Right atrium auricular region (tissue), 2 donors: Measurements from ENCODE around the gene NAB1. TPM values are rescaled to one million over a fixed set of nuclear protein-coding genes. Genes with fewer than 3 reads are reported as not detected.

Source experiments
- DNase-seq: peaks from one replicate; pipeline ENCODE4 v3.0.0-alpha.2; 2019; ENCODE audit warnings: low spot score
- H3K27ac ChIP-seq, 2 donors: fragments of 200-600 bp; sonication (generic); 1 replicate in 1 of 2; 2 replicates in 1 of 2; pipeline ENCODE4 v1.5.1; 2016 to 2019
- H3K27me3 ChIP-seq, 2 donors: fragments of 200-600 bp; sonication (generic); one replicate each; pipeline versions ENCODE4 v1.5.1 to v1.6.0; 2017 to 2019
- H3K36me3 ChIP-seq: fragments of 200-600 bp; sonication (generic); one replicate; pipeline ENCODE4 v1.5.1; 2016
- H3K4me1 ChIP-seq, 2 donors: fragments of 200-600 bp; sonication (generic); one replicate each; pipeline versions ENCODE4 v1.5.1 to v1.6.0; 2017 to 2019
- H3K4me3 ChIP-seq, 2 donors: fragments of 200-600 bp; sonication (generic); 1 replicate in 1 of 2; 2 replicates in 1 of 2; pipeline ENCODE4 v1.5.1; 2017 to 2019; ENCODE audit warnings: mild to moderate bottlenecking in 1 of 2, moderate library complexity in 1 of 2
- H3K9me3 ChIP-seq, 2 donors: fragments of 200-600 bp; sonication (generic); one replicate each; pipeline ENCODE4 v1.5.1; 2019
- total RNA-seq, 2 donors: library from RNA; depleted of rRNA; stranded (reverse); fragments of >200 nt; gene quantifications; one replicate each; pipeline ENCODE4 v1.1.0, GENCODE V29; 2016
- TF ChIP-seq, protein P1 (sequence below), 2 donors: fragments of 200-600 bp; sonication (generic); IDR thresholded peaks; one replicate each; pipeline ENCODE4 v1.5.1; 2019; ENCODE audit warnings: antibody characterized with exemption in 2 of 2

NAB1 gene
- total RNA-seq, 2 donors from 2014 or later, result 37.0 to 64.4 TPM

DNA sequence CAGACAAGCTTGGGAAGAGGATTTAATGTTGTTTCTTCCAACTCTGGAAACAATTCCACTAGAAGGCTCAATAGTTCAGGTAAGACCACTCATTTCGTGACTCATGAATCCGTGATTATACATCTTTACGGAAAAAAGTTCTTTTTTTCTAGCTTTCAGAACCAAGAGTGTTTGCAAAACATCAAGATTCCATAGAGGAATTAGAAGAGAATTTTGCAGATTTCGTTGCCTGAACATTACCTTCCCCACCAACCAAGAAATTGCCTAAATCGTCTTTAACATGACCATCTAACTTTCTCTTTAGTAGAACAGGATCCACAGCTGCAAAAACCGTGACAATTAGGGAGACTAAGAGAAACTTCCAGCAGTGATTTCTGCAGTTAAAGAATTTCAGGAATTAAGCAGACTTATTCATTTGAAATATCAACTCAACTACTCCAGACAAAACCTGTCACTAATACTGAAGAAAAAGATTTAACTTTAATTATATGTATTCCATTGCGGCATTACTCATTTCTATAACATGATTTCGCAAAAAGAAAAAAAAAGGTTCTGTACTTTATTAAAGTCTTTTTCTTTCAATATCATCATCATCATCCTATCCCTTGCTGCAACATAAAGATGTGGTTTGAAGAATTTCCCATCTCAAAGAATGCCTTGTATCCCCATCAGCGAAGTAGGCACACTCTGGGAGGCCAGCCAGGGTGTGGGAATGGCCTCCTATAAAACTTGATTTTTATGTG lies 1.9 kb upstream of the NAB1 start:
- TF ChIP-seq, protein P1, sequence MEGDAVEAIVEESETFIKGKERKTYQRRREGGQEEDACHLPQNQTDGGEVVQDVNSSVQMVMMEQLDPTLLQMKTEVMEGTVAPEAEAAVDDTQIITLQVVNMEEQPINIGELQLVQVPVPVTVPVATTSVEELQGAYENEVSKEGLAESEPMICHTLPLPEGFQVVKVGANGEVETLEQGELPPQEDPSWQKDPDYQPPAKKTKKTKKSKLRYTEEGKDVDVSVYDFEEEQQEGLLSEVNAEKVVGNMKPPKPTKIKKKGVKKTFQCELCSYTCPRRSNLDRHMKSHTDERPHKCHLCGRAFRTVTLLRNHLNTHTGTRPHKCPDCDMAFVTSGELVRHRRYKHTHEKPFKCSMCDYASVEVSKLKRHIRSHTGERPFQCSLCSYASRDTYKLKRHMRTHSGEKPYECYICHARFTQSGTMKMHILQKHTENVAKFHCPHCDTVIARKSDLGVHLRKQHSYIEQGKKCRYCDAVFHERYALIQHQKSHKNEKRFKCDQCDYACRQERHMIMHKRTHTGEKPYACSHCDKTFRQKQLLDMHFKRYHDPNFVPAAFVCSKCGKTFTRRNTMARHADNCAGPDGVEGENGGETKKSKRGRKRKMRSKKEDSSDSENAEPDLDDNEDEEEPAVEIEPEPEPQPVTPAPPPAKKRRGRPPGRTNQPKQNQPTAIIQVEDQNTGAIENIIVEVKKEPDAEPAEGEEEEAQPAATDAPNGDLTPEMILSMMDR (IDR thresholded peaks at IDR 0.05), result no peak
- H3K4me3 ChIP-seq, result peak overlapping the region in 1 of 2 donors; percentile 90
- H3K9me3 ChIP-seq, result no peaks in the 10 kb centered on the region
- DNase-seq, result no peak
- peaks cover 0 to 37% of the 10 kb centered on the region in 2 donors for H3K4me1 ChIP-seq
- H3K36me3 ChIP-seq, result no peaks in the 10 kb centered on the region
- H3K27me3 ChIP-seq, result no peaks in the 10 kb centered on the region
- H3K27ac ChIP-seq, result peak overlapping the region; percentile 43 to 99

DNA sequence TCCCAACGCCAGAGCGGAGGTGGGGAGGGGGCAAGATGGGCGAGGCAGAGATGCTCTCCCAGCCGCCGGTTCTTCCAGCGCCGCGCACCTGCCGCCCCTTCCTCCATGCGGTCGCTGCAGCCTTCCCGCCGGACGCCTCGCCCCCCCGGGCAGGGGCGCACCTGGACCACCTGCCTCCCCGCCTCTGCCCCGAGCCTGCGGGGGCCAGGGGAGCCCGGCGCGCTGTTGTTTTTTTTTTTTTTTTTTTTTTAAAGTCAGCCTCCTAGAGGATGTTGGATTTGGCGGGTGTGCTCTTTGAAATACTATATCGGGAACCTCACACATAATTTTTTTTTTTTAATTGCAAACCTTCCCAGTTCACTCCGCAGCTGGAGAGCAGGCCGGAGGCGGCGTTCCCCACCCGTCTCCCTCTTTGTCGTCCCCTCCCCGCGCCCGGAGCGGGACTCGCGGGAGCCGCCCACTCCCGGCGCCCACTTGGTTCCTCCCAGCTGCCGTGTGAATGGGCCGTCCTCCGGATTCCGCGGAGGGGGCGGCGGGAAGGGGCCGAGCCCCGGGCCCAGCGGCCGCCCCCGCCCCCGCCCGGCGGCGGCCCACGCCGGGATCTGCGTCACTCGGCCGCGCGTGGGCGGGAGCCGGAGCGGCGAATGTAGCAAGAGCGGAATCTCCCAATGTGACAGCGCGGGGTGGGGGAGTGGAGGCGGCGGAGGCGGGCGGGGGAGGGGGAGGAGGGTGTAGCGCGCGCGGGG lies 421 bp upstream of the NAB1 start:
- peak overlapping the region; percentile 85 to 99 for H3K27ac ChIP-seq
- peak; percentile 91 for DNase-seq
- H3K36me3 ChIP-seq, result no peaks in the 10 kb centered on the region
- H3K27me3 ChIP-seq, result no peaks in the 10 kb centered on the region
- peak overlapping the region; percentile 67 to 90 for H3K4me3 ChIP-seq
- H3K9me3 ChIP-seq, result no peaks in the 10 kb centered on the region
- TF ChIP-seq, protein P1 (IDR thresholded peaks at IDR 0.05), result no peak
- peaks cover 0 to 48% of the 10 kb centered on the region in 2 donors for H3K4me1 ChIP-seq

DNA sequence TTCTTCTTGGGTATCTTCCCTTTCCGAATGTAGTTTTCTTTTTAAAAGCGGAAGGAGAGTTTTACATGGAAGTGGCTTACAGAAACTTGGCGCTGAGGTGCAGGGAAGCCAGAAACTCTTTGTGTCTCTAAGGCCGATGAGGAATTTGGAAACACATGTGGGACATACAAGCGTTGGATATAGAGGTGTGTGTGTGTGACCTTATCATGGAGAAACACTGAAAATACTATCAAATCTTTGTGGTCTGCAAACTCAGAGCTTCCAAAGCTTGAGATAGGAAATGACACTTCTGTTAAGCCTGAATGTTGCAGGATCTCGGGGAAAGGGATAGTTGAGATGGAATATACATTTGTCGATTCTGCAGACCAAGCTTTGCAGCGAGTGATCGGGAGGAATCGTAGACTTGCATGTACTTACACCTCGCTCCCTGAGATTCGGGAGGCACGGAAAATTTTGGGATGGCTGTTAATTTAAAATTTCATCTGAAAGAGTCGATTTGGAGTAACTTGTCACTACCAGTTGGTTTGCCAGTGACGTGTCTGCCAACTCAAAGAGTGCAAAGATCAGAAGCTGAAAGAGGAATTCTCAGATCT lies 1.0 kb downstream of the NAB1 start:
- TF ChIP-seq, protein P1 (IDR thresholded peaks at IDR 0.05), result no peak
- no peak for DNase-seq
- peaks cover 0 to 58% of the 10 kb centered on the region in 2 donors for H3K4me1 ChIP-seq

DNA sequence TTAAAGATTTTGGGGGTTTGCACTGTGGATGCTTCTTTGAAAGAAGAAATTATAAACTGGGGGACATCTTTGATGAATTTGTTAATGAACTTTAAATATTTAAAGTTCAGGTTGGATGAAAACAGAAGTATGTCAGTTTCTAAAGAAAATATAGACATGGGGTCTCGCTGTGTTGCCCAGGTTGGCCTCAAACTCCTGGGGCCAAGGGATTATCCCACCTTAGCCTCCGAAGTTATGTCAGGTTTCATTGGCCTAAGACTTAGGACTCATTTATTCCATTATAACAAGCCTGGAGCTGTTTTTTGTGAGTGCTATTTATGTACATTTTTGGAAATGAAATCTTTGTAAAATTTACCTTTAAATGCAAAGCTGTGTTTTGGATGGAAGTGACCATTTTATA lies 2.5 kb downstream of the NAB1 start:
- Histone ChIP-seq H3K4me3 (no peak overlapping the region), H3K4me1 (peaks cover 0 to 67% of the 10 kb centered on the region in 2 donors), H3K36me3 (no peaks in the 10 kb centered on the region), H3K27me3 (no peaks in the 10 kb centered on the region), H3K9me3 (no peaks in the 10 kb centered on the region), H3K27ac (peak overlapping the region; percentile 97 to 99)
- DNase-seq, result no peak
- TF ChIP-seq, protein P1 (IDR thresholded peaks at IDR 0.05), result no peak

More for the DNA sequence above, 1.0 kb downstream of the NAB1 start:
- no peaks in the 10 kb centered on the region for H3K9me3 ChIP-seq
- no peaks in the 10 kb centered on the region for H3K27me3 ChIP-seq
- peak overlapping the region; percentile 97 to 99 for H3K27ac ChIP-seq
- H3K4me3 ChIP-seq, result peak overlapping the region; percentile 90 to 93
- no peaks in the 10 kb centered on the region for H3K36me3 ChIP-seq

DNA sequence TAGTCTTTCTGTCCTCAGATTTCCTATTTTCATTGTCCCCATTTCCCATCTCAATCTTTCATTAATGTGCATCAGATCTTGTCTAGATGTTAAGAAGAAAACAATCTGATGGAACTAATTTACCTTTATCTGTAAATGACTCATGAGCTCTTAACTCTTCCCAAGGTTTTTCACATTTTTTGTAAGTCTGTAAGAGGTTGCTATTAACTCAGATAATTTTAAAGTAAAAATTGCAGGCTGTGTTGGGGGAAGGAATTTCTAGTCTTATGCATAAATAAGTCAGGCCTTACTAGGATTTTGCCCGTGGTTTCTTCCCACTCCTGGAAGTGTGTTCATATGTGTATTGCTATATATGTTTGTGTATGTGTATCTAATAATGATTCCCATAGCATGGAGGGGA lies 4.3 kb downstream of the NAB1 start:
- TF ChIP-seq, protein P1 (IDR thresholded peaks at IDR 0.05), result no peak
- no peaks in the 10 kb centered on the region for H3K27me3 ChIP-seq
- no peak for DNase-seq
- H3K9me3 ChIP-seq, result no peaks in the 10 kb centered on the region
- no peaks in the 10 kb centered on the region for H3K36me3 ChIP-seq
- peak overlapping the region in 1 of 2 donors; percentile 0 for H3K27ac ChIP-seq
- peaks cover 0 to 76% of the 10 kb centered on the region in 2 donors for H3K4me1 ChIP-seq
- H3K4me3 ChIP-seq, result no peak overlapping the region
